HG02571 (cell line): ENCODE results near the gene LDOC1.
"Not testable (repeated sequence)": the region's sequence is repeated elsewhere in the genome, so short reads cannot be mapped to it uniquely, and the experiment has no call there.

ENCODE experiments used
- ATAC-seq: cut with Tn5 transposase; IDR thresholded peaks from one replicate; pipeline ENCODE4 v1.9.1; 2021; ENCODE audit warnings: mild to moderate bottlenecking, moderate library complexity; ENCODE audit not compliant: unreplicated experiment

The LDOC1 gene

DNA sequence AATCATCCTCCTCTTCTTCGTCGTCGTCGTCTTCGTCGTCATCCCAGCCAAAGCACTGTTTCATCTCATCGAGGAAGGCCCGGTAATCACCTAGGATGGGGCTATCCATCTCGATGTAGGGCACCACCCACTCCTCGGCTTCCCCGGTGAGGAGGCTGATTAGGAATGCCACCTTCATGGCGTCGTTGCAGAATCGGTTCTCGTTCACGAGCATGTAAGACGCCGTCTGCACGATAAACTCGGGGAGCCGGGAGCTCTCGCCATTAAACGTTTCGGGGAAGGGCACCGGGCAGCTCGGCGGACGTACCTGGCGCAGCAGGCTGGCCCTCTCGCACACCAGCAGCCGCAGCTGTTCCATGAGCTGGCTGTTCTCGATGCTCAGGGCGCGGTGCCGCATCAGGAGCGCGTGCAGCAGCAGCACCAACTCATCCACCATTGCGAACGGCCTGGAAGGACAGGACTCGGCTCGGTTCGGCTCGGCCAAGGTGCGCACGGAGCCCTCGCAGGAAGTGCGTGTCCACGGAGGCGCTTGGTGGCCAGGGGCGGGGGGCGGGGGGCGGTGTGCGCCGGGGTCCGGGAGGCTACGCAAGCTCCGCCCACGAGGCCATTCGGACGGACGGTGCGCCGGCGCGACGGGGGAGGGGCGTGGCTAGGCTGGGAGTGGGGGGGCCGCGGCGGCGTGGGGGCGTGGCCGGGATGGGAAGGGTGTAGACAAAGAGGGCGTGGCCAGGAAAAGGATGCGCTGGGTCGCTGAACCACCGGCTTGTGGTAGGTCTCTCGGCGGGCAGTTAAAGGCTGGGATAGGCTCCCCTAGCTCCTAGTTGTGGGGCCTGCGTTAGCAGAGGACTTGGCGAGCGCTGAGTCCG, at the start of gene LDOC1:
TSS of gene LDOC1 (minus strand) at position 544 of the 866 bp plus-strand sequence. CDS start at position 436, 108 bp downstream.
- no peak for ATAC-seq

DNA sequence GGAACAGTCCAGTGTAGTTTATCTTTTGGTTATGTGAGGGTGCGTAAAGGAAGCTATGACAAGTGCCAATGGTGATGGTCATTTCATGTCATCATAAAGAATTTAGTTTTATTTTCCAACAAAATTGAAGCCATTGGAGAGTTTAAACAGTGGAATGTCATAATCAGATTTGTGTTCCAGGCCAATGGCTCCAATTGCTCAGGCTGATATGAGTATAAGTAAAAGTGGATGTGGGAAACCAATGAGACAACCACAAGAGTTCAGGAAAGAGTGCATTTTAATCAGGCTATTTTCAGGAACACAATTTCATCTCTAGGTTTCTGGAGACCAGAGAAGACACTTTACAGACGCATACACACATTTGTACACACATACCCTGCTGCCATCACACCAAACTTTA, 44.7 kb upstream of the LDOC1 start:
- ATAC-seq, result no peak

DNA sequence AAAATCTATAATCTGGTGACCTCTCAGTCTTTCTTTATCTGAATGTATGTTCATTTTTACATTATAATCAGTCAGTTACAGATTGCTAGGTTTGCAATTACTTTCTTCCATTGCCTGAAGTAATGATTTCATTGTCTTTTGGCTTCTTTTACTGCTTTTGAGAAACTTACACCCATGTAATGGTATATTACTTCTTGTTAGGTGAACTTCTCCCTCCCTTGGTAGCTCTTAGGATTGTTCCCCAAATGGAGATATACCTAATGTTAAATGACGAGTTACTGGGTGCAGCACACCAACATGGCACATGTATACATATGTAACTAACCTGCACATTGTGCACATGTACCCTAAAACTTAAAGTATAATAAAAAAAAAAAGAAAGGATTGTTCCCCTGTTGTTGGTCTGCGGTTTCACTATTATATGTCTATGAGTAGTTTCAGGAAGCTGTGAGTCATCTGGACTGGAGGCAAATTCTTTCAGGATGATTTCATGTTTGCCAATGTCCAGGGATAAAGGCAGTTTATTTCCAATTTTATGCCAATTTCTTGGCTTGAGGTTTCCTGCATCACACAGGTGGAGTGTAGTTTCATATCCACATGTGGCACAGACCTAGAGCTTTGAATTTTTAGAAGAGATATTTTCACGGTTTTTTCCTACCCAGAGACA, 43.5 kb upstream of the LDOC1 start:
- ATAC-seq, result no peak

DNA sequence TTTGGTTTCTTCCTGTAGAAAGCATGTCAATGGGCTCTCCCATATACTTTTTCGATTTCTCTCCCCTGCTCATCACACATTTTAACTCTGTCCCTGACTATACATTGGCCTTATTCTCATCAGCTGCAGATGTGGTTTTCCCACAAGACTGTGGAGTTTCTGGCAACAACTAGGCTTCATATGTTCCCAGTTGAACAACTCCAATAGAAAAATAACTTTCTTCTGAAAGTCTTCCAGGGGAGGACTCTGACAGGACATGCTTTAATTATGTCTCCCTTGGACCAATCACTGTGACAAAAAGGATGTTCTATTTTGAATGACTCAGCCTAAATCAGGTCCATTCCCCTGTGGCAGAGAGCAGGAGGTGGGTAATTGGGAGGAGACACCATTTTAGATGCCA, 37.3 kb upstream of the LDOC1 start:
- ATAC-seq, result no peak

DNA sequence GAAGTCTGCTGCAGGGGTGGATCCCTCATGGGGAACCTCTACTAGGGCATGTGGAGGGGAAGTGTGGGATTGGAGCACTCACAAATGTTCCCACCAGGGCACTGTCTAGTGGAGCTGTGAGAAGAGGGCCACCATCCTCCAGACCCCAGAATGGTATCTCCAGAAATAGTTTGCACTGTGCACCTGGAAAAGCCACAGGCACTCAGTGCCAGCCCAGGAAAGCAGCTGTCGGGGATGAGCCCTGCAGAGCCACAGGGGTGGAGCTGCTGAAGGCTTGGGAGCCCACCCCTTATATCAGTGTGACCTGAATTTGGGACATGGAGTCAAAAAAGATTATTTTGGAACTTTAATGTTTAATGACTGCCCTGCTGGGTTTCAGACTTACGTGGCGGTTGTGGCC, 25.0 kb upstream of the LDOC1 start:
- ATAC-seq, result no peak

DNA sequence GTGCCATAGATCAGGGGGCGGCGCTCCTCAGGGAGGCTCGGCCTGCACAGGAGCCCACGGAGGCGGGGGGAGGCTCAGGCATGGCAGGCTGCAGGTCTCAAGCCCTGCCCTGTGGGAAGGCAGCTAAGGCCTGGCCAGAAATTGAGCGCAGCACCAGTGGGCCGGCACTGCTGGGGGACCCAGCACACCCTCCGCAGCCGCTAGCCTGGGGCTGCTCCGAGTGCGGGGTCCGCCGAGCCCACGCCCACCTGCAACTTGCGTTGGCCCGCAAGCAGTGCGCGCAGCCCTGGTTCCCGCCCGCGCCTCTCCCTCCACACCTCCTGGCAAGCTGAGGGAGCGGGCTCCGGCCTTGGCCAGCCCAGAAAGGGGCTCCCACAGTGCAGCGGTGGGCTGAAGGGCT, 11.6 kb upstream of the LDOC1 start:
- not testable (repeated sequence) for ATAC-seq

DNA sequence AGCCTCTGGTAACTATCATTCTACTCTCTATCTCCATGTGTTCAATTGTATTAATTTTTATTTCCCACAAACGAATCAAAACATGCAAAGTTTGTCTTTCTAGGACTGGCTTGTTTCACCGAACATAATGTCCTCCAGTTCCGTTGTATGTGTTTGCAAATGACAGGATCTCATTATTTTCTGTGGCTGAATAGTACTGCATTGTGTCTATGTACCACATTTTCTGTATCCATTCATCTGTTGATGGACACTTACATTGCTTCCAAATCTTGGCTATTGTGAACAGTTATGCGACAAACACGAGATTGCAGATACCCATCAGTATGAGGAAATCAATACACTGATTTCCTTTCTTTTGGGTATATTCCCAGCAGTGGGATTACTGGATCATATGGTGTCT, 8.4 kb upstream of the LDOC1 start:
- ATAC-seq, result no peak

DNA sequence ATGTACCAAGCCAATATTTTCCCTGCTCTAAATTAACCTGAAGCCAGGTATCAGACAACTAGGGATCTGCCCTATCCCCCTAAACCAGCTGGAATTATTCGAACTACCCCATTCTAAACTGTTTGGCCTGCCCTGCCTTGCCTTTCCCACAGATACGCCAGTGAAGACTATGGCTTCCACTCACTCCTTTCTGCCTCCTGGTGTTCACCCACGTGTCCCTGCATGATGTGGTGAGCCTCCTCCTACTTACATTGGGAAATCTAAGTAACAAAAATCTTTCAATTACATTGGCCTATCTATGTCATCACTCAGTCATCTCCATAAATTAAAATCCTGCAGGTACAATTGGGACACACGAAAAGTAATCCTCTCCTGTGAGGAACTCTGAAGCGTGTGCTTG, 6.1 kb upstream of the LDOC1 start:
- ATAC-seq, result no peak

DNA sequence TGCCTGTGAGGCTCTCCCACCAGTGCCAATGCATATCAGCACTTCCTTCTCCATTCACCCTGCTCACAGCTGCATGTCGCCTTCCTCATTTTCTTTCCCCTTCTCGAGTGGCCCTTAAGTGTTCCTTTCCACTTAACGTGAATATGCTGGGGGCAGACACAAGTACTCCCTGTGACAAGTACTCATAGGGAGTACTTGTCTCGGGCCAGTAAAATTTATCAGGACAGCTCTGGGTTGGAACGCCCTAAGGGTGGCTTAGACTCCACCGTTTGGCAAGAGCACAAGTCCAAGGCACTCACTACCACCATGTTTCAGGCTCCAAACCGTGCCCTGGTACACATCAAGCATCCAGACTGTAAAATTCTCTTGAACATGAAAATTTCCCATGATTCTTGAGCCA, 3.9 kb upstream of the LDOC1 start:
- ATAC-seq, result no peak

DNA sequence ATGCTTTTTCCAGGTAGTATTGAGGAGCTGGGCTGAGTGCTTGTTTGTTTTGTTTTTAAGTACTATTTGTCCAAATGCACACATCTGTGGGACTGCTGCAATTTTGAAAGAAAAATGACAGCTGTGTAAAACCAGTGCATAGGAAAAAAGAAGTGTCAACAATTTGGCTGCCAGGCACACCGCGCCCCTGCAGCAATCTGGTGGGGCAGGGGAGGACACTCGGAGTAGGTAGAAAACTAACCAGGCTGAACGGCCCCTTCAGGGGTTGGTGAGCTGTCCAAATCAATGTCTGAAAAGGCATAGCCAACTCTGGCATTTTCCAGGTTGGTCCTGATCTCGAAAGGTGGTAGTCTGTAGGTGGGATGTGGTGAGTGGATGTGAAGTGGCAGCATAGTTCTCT, 1.1 kb downstream of the LDOC1 start:
- ATAC-seq, result no peak

DNA sequence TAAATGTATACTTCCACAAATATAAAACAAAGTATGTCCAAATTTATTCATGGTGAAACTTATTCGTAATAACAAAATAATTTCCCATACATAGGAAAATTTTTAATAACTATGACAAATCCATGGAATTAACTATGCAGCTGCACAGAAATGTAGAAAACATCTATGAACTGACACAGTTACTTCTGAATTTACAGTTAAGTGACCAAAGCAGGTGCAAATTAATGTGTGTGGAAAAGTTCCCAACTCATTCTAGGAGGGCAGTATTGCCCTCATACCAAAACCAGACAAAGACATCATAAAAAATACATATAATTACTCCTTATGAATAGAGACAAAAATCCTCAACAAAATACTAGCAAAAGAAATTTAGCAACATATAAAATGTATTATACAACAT, 12.5 kb downstream of the LDOC1 start:
- no peak for ATAC-seq

DNA sequence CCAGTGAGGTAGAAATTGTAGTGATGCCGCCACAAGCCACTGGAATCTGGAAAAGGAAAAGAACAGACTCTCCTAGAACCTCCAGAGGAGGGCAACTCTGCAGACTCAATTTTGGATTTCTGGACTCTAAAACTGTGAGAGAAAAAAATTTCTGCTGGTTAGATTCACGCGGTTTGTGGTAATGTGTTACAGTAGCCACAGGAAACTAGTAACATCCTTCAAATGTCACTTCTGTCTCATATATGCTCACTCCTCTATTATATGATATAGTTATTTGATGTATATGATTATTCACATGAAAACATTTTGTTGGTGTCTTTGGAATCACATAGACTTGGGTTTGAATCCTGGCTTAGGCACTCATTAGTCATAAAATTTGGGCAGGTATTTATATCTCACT, 18.8 kb downstream of the LDOC1 start:
- no peak for ATAC-seq

DNA sequence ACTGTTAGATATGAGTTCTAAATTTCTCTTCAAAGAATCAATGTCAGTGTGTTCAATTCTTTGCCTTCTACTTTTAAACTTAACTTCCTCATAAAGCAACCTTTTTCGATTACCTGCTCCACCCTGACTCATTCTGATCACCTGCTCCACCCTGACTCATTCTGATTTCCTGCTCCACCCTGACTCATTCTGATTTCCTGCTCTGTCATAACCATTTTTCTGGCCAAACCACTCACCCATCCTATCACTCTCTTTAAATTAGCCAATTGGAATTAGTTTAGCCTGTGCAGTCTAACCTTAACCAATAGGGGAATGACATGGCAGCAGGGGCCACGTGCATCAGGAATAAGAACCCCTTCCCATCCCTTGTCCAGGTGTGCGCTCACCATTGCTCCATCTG, 21.7 kb downstream of the LDOC1 start:
- ATAC-seq, result not testable (repeated sequence)

DNA sequence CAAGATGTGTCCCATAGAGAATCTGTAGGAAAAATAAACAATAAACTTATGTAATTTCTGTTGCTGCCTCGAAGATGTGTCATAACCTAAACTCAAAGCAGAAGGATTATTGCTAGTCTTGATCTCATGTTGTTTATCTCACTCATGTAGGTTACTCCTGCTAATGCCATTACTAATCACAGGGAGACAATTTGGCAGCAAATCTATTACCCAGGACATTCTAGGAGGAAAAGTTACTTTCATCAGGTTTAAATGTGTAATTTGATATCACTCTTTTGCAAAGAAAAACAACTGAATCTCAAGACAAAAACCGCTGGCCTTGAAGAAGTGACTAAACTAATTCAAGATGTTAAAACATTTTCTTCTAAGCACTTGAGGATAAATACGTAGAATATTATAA, 34.0 kb downstream of the LDOC1 start:
- ATAC-seq, result no peak

DNA sequence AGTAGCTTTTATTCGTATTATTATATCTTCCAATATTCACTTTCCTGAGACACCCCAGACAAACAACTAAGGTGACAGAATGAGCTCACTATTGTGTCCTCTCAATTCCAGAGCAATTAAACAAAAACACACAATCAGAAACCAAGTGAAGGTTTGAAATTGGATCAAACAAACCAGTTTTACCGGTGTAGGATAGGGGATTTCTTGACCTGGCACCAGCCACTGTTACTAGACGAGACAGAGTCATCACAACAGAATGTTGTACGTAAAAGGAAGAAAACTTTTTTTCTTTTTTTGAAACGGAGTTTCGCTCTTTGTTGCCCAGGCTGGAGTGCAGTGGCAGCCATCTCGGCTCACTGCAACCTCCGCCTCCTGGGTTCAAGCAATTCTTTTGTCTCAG, 43.7 kb downstream of the LDOC1 start:
- no peak for ATAC-seq

DNA sequence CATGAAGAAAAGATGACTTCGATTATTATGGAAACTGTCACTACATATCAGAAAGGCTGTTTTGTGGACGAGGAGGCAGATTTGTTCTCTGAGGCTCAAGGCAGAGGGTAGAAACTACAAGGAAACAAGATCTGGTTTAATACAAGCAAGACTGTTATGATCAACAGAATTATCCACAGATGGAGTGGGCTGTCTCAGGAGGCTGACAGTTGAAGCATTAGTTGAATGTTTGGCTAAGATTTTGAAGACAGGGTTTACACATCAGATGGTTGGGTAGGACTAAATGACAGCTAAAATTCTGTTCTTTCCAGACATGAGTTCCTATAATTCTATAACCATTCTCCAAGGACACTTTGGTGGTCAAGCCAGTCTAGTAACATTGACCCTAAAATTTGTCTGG, 49.8 kb downstream of the LDOC1 start:
- no peak for ATAC-seq
